Effector memory CD4-positive, alpha-beta T cell (primary cell): ENCODE results near the gene SYNGAP1.

Experiments
- DNase-seq, 3 donors: peaks; one replicate each; pipeline ENCODE4 v3.0.0-alpha.2; 2020
- H3K27ac ChIP-seq: 2 replicates; pipeline ENCODE4 v1.7.0; 2013; ENCODE audit warnings: mild to moderate bottlenecking, low read length, moderate library complexity; ENCODE audit not compliant: insufficient read depth, poor library complexity, severe bottlenecking
- H3K27me3 ChIP-seq: replicated peaks from 2 replicates; pipeline ENCODE4 v1.7.0; 2013; ENCODE audit warnings: mild to moderate bottlenecking, low read length; ENCODE audit not compliant: insufficient read depth, control insufficient read depth, poor library complexity, severe bottlenecking
- H3K36me3 ChIP-seq: 2 replicates; pipeline ENCODE4 v1.7.0; 2013; ENCODE audit warnings: mild to moderate bottlenecking, low read length, moderate library complexity; ENCODE audit not compliant: control insufficient read depth, insufficient read depth
- H3K4me1 ChIP-seq: 2 replicates; pipeline ENCODE4 v1.7.0; 2013; ENCODE audit warnings: low read length, mild to moderate bottlenecking; ENCODE audit not compliant: control insufficient read depth, insufficient read depth, poor library complexity, severe bottlenecking
- H3K4me3 ChIP-seq: 2 replicates; pipeline ENCODE4 v1.7.0; 2013; ENCODE audit warnings: low read length, low read depth, mild to moderate bottlenecking; ENCODE audit not compliant: insufficient read depth, poor library complexity, severe bottlenecking
- H3K9me3 ChIP-seq: 2 replicates; pipeline ENCODE4 v1.7.0; 2013; ENCODE audit warnings: mild to moderate bottlenecking, low read length, moderate library complexity; ENCODE audit not compliant: control insufficient read depth

SYNGAP1 gene

GRCh38 chr6:33429750-33430052 is 9.8 kb downstream of the SYNGAP1 start:
- Histone ChIP-seq H3K9me3 (no peaks in the 10 kb centered on the region), H3K4me3 (peak overlapping the region; percentile 14), H3K4me1 (peaks cover 55% of the 10 kb centered on the region), H3K36me3 (no peaks in the 10 kb centered on the region), H3K27me3 (no peaks in the 10 kb centered on the region), H3K27ac (peak overlapping the region; percentile 89)
- DNase-seq, result no peak

GRCh38 chr6:33430334-33430733 is 10.5 kb downstream of the SYNGAP1 start:
- H3K27me3 ChIP-seq, result no peaks in the 10 kb centered on the region
- DNase-seq, result no peak
- peaks cover 4% of the 10 kb centered on the region for H3K36me3 ChIP-seq
- H3K27ac ChIP-seq, result peak overlapping the region; percentile 89
- no peak overlapping the region for H3K4me3 ChIP-seq
- H3K9me3 ChIP-seq, result no peaks in the 10 kb centered on the region
- H3K4me1 ChIP-seq, result peaks cover 48% of the 10 kb centered on the region

GRCh38 chr6:33430991-33431879 is 11.4 kb downstream of the SYNGAP1 start:
- no peaks in the 10 kb centered on the region for H3K9me3 ChIP-seq
- peak; percentile 68 to 76 (median 73) for DNase-seq
- H3K27ac ChIP-seq, result peak overlapping the region; percentile 89
- no peaks in the 10 kb centered on the region for H3K27me3 ChIP-seq
- peak overlapping the region; percentile 46 for H3K4me3 ChIP-seq
- H3K36me3 ChIP-seq, result peaks cover 13% of the 10 kb centered on the region
- H3K4me1 ChIP-seq, result peaks cover 46% of the 10 kb centered on the region

- Histone ChIP-seq H3K36me3 (peaks cover 21% of the 10 kb centered on the region), H3K4me3 (peak overlapping the region; percentile 46), H3K27ac (peak overlapping the region; percentile 0), H3K4me1 (peaks cover 46% of the 10 kb centered on the region), H3K9me3 (no peaks in the 10 kb centered on the region), H3K27me3 (no peaks in the 10 kb centered on the region)
- no peak for DNase-seq
These were observed 12.1 kb downstream of the SYNGAP1 start for GRCh38 chr6:33431880-33432541.

GRCh38 chr6:33432546-33432945 is 12.7 kb downstream of the SYNGAP1 start:
- Histone ChIP-seq H3K4me3 (no peak overlapping the region), H3K4me1 (peaks cover 41% of the 10 kb centered on the region), H3K9me3 (no peaks in the 10 kb centered on the region), H3K27me3 (no peaks in the 10 kb centered on the region), H3K36me3 (peaks cover 26% of the 10 kb centered on the region), H3K27ac (peak overlapping the region; percentile 0)
- DNase-seq, result no peak

- Histone ChIP-seq H3K27me3 (no peaks in the 10 kb centered on the region), H3K9me3 (no peaks in the 10 kb centered on the region), H3K4me1 (peaks cover 41% of the 10 kb centered on the region), H3K36me3 (peaks cover 29% of the 10 kb centered on the region), H3K27ac (no peak overlapping the region), H3K4me3 (no peak overlapping the region)
- no peak for DNase-seq
These were observed 13.2 kb downstream of the SYNGAP1 start for GRCh38 chr6:33433001-33433543.

GRCh38 chr6:33433544-33434191 is 13.8 kb downstream of the SYNGAP1 start:
- Histone ChIP-seq H3K4me1 (peaks cover 36% of the 10 kb centered on the region), H3K36me3 (peaks cover 34% of the 10 kb centered on the region), H3K4me3 (no peak overlapping the region)

GRCh38 chr6:33434961-33435360 is 15.1 kb downstream of the SYNGAP1 start:
- no peak for DNase-seq

More at GRCh38 chr6:33433544-33434191, 13.8 kb downstream of the SYNGAP1 start:
- no peaks in the 10 kb centered on the region for H3K9me3 ChIP-seq
- no peak overlapping the region for H3K27ac ChIP-seq
- H3K27me3 ChIP-seq, result no peaks in the 10 kb centered on the region
- no peak for DNase-seq

GRCh38 chr6:33437666-33438065 is 17.8 kb downstream of the SYNGAP1 start:
- Histone ChIP-seq H3K4me1 (no peaks in the 10 kb centered on the region), H3K4me3 (no peak overlapping the region), H3K27me3 (no peaks in the 10 kb centered on the region), H3K27ac (no peak overlapping the region), H3K36me3 (peaks cover 66% of the 10 kb centered on the region), H3K9me3 (no peaks in the 10 kb centered on the region)
- no peak for DNase-seq

More at GRCh38 chr6:33434961-33435360, 15.1 kb downstream of the SYNGAP1 start:
- peaks cover 23% of the 10 kb centered on the region for H3K4me1 ChIP-seq
- no peaks in the 10 kb centered on the region for H3K27me3 ChIP-seq
- H3K36me3 ChIP-seq, result peaks cover 45% of the 10 kb centered on the region
- no peaks in the 10 kb centered on the region for H3K9me3 ChIP-seq
- H3K27ac ChIP-seq, result no peak overlapping the region
- H3K4me3 ChIP-seq, result no peak overlapping the region
